DOHH2 (cell line): ENCODE data around the gene PRR15.

Source experiments
- CTCF ChIP-seq: fragments of 200-600 bp; sonication (generic); IDR thresholded peaks from one replicate; pipeline ENCODE4 v1.5.1; 2014; ENCODE audit warnings: antibody characterized with exemption, mild to moderate bottlenecking, low read depth, low read length; ENCODE audit not compliant: poor library complexity, severe bottlenecking
- EZH2phosphoT487 ChIP-seq: fragments of 200-600 bp; sonication (generic); IDR thresholded peaks from 2 replicates; pipeline ENCODE4 v1.6.1; 2017; ENCODE audit warnings: borderline replicate concordance, mild to moderate bottlenecking, antibody characterized with exemption, low read length, moderate library complexity, mixed read lengths

GRCh38 chr7:29597266-29597665, 33.6 kb downstream of the PRR15 start:
- TF ChIP-seq CTCF (no peak), EZH2phosphoT487 (no peak)
